ENCODE measurements around the gene VAC14.

VAC14 gene

GRCh38 chr16:70721202-70721963 lies 79.6 kb downstream of the VAC14 start:
- DNase-seq: no peak

- DNase-seq: no peak
These were observed 80.3 kb downstream of the VAC14 start for GRCh38 chr16:70720425-70721201.

DNA sequence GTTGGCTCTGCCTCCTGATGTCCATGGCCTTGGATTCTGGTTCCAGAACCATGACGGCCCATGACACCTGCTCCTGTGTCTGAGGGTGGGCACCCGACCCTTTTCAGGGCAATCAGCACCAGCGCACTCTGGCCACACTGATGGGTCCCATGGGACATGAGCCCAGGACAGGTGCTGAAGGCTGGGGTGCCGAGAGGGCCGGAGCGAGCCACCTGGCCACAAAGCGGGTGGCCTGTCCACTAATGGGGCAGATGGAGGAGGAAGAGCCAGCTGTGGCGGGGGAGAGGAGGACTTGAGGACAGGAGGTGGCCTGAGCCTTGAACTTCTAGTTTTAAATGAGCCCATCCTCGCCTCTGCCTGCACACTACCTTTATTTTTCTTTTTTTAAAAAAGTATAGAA lies 83.9 kb downstream of the VAC14 start:
- no peak for DNase-seq

- DNase-seq: no peak
These were observed 85.0 kb downstream of the VAC14 start for GRCh38 chr16:70715860-70716357.

DNA sequence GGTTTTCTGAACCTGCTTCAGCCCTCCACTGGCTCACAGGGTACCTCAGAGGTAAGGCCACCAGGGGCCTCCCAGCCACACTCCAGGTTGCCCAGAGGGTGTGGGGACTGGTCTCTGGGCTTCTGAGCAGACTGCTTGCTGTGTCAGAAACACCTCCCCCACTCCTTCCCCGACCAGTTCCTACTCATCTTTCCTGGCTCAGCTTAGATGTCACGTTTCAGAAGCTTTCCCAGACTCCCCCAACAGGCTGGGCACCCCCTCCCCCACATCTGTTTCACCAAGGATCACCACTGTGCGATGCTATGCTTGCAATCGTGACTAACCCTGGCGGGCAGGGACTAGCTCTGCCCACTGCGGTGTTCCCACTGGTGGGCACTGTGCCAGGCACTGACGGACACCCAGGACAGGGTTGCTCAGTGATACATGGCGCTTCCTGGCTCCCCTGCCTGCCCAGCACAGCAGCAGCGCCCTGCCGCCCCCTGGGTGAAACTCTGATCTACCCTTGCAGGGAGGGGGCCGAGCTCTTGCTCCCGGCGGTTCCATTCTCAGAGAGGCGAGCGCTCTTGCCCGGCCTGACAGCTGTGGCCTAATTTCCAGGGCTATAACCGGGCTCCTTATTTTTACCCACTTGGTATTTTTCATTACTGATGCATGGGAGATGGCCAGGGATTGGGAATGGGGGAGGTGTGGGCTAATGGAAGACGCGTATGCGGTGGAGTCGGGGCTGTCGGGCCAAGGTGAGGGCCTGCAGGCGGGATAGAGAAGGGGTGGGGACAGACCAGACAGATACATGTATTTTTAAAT lies 85.7 kb downstream of the VAC14 start:
- no peak for DNase-seq

GRCh38 chr16:70714581-70715054 lies 86.3 kb downstream of the VAC14 start:
- no peak for DNase-seq

DNA sequence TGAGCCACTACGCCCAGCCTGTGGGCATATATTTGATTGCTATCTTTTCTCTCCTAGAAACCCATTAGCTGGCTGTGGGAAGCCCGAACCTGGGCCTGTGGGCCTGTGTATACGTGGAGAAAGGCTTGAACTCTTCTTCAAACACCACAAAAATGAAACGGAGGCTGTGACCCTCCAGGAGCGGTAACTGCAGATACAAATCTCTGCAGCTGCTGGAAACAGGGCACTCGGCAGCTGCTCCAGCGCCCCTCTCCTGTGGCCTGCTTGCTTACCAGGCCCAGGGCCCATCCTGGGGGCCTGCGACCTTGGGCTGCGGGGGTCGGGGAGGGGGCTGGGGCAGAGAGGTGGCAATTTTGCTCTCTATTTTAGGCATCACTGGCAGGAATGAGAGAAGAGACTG lies 87.1 kb downstream of the VAC14 start:
- no peak for DNase-seq

DNA sequence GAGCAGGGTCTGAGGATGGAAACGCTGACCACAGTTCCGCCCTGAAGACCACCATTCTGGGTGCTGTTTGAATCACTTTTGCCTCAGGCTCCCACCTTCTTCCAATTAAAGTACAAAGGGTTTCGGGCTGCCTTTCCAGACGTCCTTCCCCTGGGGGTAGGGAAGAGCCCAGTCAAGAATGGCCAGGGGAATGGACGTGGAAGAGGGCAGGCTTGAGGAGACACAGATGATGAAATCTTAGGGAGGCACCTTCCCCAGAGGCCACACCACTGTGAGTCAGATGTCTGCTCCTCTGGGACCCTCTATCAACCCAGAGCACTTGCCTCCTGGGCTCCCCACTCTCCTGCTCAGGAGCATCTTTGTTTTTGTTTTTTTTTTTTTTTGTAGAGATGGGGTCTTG lies 87.6 kb downstream of the VAC14 start:
- DNase-seq: no peak

GRCh38 chr16:70712942-70713341 lies 88.0 kb downstream of the VAC14 start:
- no peak for DNase-seq

DNA sequence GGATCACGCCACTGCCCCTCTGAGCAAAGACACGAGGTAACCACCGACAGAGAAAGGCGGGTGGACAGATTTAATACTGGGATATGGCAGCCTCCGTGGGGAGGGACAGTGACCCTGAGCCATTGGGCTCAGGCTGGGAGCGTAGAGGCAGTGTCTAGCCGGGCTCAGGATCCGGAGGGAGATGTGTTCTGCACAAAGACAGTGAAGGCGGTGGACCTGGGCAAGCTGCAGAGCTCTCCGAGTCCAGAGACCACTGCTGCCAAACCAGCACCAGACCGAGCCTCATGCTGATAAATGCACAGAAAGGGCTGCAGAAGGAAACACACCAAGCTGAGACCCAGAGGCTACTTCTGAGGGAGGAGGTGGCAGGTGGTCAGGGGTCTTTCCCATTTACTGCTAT lies 88.6 kb downstream of the VAC14 start:
- DNase-seq: no peak

GRCh38 chr16:70711211-70712031 lies 89.5 kb downstream of the VAC14 start:
- no peak for DNase-seq

GRCh38 chr16:70710422-70711210 lies 90.3 kb downstream of the VAC14 start:
- no peak for DNase-seq

GRCh38 chr16:70709942-70710341 lies 91.0 kb downstream of the VAC14 start:
- no peak for DNase-seq

GRCh38 chr16:70709457-70709856 lies 91.5 kb downstream of the VAC14 start:
- DNase-seq: no peak

DNA sequence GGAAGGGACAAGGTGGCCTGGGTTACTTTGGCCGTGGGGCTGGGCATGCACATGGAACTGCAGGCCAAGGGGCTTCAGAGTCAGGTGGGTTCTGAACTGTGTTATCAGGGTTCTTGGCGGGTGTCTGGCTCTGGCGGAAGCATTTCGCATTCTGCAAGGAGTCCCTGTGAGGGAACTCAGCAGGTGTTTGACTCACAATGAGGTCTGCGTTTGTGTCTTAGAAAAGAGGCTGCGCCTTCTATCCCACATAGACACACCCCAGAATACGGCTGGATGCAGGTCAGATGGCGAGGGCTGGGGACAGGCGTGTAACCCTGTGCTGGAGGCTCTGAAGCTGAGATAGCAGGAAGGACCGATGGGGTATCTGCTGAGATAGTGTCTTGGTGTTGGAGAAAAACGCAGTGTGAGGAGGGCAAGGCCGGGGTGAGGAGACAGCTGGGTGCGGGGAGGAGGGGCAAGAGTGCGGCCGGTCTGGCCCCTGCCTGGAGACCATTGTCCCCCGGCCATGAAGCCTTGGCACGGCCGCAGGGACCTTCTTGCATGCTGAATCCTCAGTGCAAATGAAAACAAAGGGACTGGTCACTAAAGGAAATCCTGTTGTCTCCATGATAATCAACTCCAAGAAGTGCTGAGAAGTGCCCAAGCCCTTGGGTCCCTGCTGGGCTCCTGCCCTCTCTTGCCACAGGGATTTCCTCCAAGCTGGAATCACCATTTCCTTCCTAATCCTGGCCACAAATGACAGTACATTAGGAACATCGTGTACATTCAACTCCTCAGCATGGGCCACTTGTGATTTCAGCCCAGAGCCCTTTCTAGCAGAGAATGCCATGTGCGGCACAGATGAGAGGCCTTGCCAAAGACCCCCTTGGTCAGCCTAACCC lies 92.4 kb downstream of the VAC14 start:
- no peak for DNase-seq

- peak in 1 of 2 experiments; percentile 58 for DNase-seq
These were observed 94.0 kb downstream of the VAC14 start for GRCh38 chr16:70706948-70707465.

- DNase-seq: no peak
These were observed 95.9 kb downstream of the VAC14 start for GRCh38 chr16:70705056-70705455.

- DNase-seq: no peak
These were observed 96.4 kb downstream of the VAC14 start for GRCh38 chr16:70704586-70704985.

GRCh38 chr16:70703835-70704381 lies 97.0 kb downstream of the VAC14 start:
- no peak for DNase-seq

Measured in SW 1271 (cell line).